CD14-positive monocyte (primary cell): ENCODE measurements around the gene ITPR1. TPM values are rescaled to one million over a fixed set of nuclear protein-coding genes. Genes with fewer than 3 reads are reported as not detected.

ENCODE experiments used
- DNase-seq, 3 donors: peaks; one replicate each; pipeline ENCODE4 v3.0.0-alpha.2; 2011 to 2022
- H2AFZ ChIP-seq: 2 replicates; pipeline ENCODE4 v1.6.0; 2012; ENCODE audit warnings: mild to moderate bottlenecking, low read depth, low read length, inconsistent platforms; ENCODE audit not compliant: insufficient read depth, poor library complexity, severe bottlenecking
- H3K27ac ChIP-seq, 2 donors: 1 replicate in 1 of 2; 2 replicates in 1 of 2; pipeline ENCODE4 v1.5.1; 2012 to 2013; ENCODE audit warnings: low read length in 2 of 2, control low read depth in 1 of 2, inconsistent platforms in 1 of 2, low read depth in 1 of 2, mild to moderate bottlenecking in 1 of 2
- H3K27me3 ChIP-seq, 2 donors: one replicate each; pipeline versions ENCODE4 v1.6.0 to v1.6.1; 2011 to 2013; ENCODE audit warnings: low read length in 2 of 2; ENCODE audit not compliant: control insufficient read depth in 2 of 2, insufficient read depth in 2 of 2
- H3K36me3 ChIP-seq, 2 donors: replicated peaks in 1 of 2; 1 replicate in 1 of 2; 2 replicates in 1 of 2; pipeline versions ENCODE4 v1.5.1 to v1.6.1; 2012 to 2013; ENCODE audit warnings: low read length in 2 of 2, control low read depth in 1 of 2, inconsistent platforms in 1 of 2, mild to moderate bottlenecking in 1 of 2; ENCODE audit not compliant: insufficient read depth in 2 of 2, control insufficient read depth in 1 of 2
- H3K4me1 ChIP-seq, 2 donors: 1 replicate in 1 of 2; 2 replicates in 1 of 2; pipeline versions ENCODE4 v1.5.1 to v1.6.1; 2012 to 2013; ENCODE audit warnings: low read length in 2 of 2, control low read depth in 1 of 2, inconsistent platforms in 1 of 2, mild to moderate bottlenecking in 1 of 2, moderate library complexity in 1 of 2; ENCODE audit not compliant: insufficient read depth in 2 of 2, control insufficient read depth in 1 of 2
- H3K4me2 ChIP-seq: replicated peaks from 2 replicates; pipeline ENCODE3; 2012; ENCODE audit warnings: low read length, moderate library complexity, mild to moderate bottlenecking; ENCODE audit not compliant: poor library complexity, severe bottlenecking; ENCODE audit errors: extremely low read depth
- H3K4me3 ChIP-seq, 3 experiments: fragments of 200-600 bp in 1 of 3; sonication (generic) in 1 of 3; replicated peaks in 1 of 3; 1 replicate in 2 of 3; 2 replicates in 1 of 3; pipeline ENCODE4 v1.5.1; 2011 to 2013; ENCODE audit warnings: low read length in 3 of 3, mild to moderate bottlenecking in 3 of 3, control low read depth in 2 of 3, low read depth in 2 of 3, inconsistent platforms in 1 of 3, moderate library complexity in 1 of 3
- H3K79me2 ChIP-seq: 2 replicates; pipeline ENCODE4 v1.6.0; 2012; ENCODE audit warnings: mild to moderate bottlenecking, control low read depth, inconsistent platforms, low read length, moderate library complexity; ENCODE audit not compliant: insufficient read depth
- H3K9ac ChIP-seq: 2 replicates; pipeline ENCODE4 v1.6.0; 2017; ENCODE audit warnings: low read length, mild to moderate bottlenecking; ENCODE audit not compliant: insufficient read depth, poor library complexity, severe bottlenecking
- H3K9me3 ChIP-seq, 2 donors: replicated peaks in 1 of 2; 1 replicate in 1 of 2; 2 replicates in 1 of 2; pipeline versions ENCODE4 v1.5.1 to v1.6.1; 2012 to 2013; ENCODE audit warnings: low read length in 2 of 2, control low read depth in 1 of 2; ENCODE audit not compliant: control insufficient read depth in 1 of 2, insufficient read depth in 1 of 2
- H4K20me1 ChIP-seq: 2 replicates; pipeline ENCODE4 v1.6.0; 2012; ENCODE audit warnings: mild to moderate bottlenecking, low read length, control low read depth, moderate library complexity; ENCODE audit not compliant: insufficient read depth
- H3K27ac Mint-ChIP-seq, 7 donors: one replicate each; pipeline ENCODE4 v1.8.0; 2020; ENCODE audit warnings: mild to moderate bottlenecking in 7 of 7, mixed read lengths in 7 of 7, moderate library complexity in 6 of 7, inconsistent platforms in 2 of 7
- H3K27me3 Mint-ChIP-seq, 3 donors: one replicate each; pipeline ENCODE4 v1.8.0; 2021 to 2022; ENCODE audit warnings: low read depth in 3 of 3, mild to moderate bottlenecking in 3 of 3, mixed read lengths in 3 of 3, moderate library complexity in 3 of 3, inconsistent platforms in 1 of 3
- H3K36me3 Mint-ChIP-seq, 2 donors: one replicate each; pipeline ENCODE4 v1.8.0; 2020; ENCODE audit warnings: mixed read lengths in 2 of 2, inconsistent platforms in 1 of 2, mild to moderate bottlenecking in 1 of 2
- H3K4me1 Mint-ChIP-seq: one replicate; pipeline ENCODE4 v1.8.0; 2020; ENCODE audit warnings: mild to moderate bottlenecking, mixed read lengths
- H3K4me3 Mint-ChIP-seq, 2 donors: one replicate each; pipeline ENCODE4 v1.8.0; 2020; ENCODE audit warnings: mild to moderate bottlenecking in 2 of 2, mixed read lengths in 2 of 2, moderate library complexity in 1 of 2
- H3K9me3 Mint-ChIP-seq, 7 donors: one replicate each; pipeline ENCODE4 v1.8.0; 2020 to 2022; ENCODE audit warnings: mixed read lengths in 7 of 7, mild to moderate bottlenecking in 6 of 7, moderate library complexity in 6 of 7, inconsistent platforms in 2 of 7
- CTCF ChIP-seq: fragments of 200-600 bp; IDR thresholded peaks from one replicate; pipeline ENCODE4 v1.8.0; 2022; ENCODE audit warnings: antibody characterized with exemption, mild to moderate bottlenecking
- WGBS: methylation state at CpG from one replicate; pipeline ENCODE4 v1.1.5; 2013; ENCODE audit warnings: missing lambda C conversion rate; ENCODE audit not compliant: insufficient coverage; 5-methylcytosine and 5-hydroxymethylcytosine counted together
- intact Hi-C, 2 donors: fragments of 100-400 bp; cut with micrococcal nuclease; formaldehyde crosslinking; loops; one replicate each; pipeline versions ENCODE4 v1.15.0 to v1.15.1; 2023
- polyA plus RNA-seq, 3 donors: library from polyadenylated mRNA; depleted of rRNA in 1 of 3; unstranded in 2 of 3; stranded (reverse) in 1 of 3; fragments of 300-500 nt in 2 of 3; fragments of >200 nt in 1 of 3; fragmentation: Illumina TruSeq in 2 of 3; gene quantifications; 1 replicate in 2 of 3; 2 replicates in 1 of 3; pipeline ENCODE4 v1.2.3, GENCODE V29; 2012 to 2021

Gene ITPR1
- polyA plus RNA-seq, 3 donors, result 3.2 to 21.1 (median 7.1) TPM

GRCh38 chr3:4814305-4814903 lies 321.3 kb downstream of the ITPR1 start:
- peaks cover 38 to 81% of the 10 kb centered on the region in 2 donors for H3K36me3 ChIP-seq
- 27% methylated on average over 14 of the region's 20 CpGs for WGBS
- H3K27ac ChIP-seq, result peak overlapping the region in 1 of 2 donors; percentile 49
- peaks cover 11 to 13% of the 10 kb centered on the region in 2 donors for H3K4me1 ChIP-seq
- H3K9me3 Mint-ChIP-seq, result peaks cover 0 to 4% (median 0%) of the 10 kb centered on the region in 7 donors
- H3K4me2 ChIP-seq, result peak overlapping the region; percentile 58
- intact Hi-C loops, result loop anchor here in 1 of 2 donors (5.0 kb wide), 1 partner anchor 57 kb away; no protein-coding TSS in a partner anchor
- H3K4me3 ChIP-seq, result peak overlapping the region in 1 of 3 experiments; percentile 58
- TF ChIP-seq CTCF, result no peak
- H3K9ac ChIP-seq, result no peak overlapping the region
- peak; percentile 53 to 63 (median 62) for DNase-seq
- no peaks in the 10 kb centered on the region for H3K9me3 ChIP-seq
- peaks cover 69 to 81% of the 10 kb centered on the region in 2 donors for H3K36me3 Mint-ChIP-seq
- H3K27ac Mint-ChIP-seq, result peak overlapping the region; percentile 69 to 91 (median 82)
- H3K4me3 Mint-ChIP-seq, result peak overlapping the region; percentile 74 to 92
- no peaks in the 10 kb centered on the region for H4K20me1 ChIP-seq
- H2AFZ ChIP-seq, result peak overlapping the region; percentile 43
- H3K27me3 ChIP-seq, result no peaks in the 10 kb centered on the region
- H3K27me3 Mint-ChIP-seq, result no peaks in the 10 kb centered on the region
- no peaks in the 10 kb centered on the region for H3K79me2 ChIP-seq
- peaks cover 22% of the 10 kb centered on the region for H3K4me1 Mint-ChIP-seq

GRCh38 chr3:4814904-4815574 lies 321.9 kb downstream of the ITPR1 start:
- Histone ChIP-seq H3K4me1 (peaks cover 11 to 13% of the 10 kb centered on the region in 2 donors), H3K9ac (no peak overlapping the region), H4K20me1 (no peaks in the 10 kb centered on the region), H2AFZ (peak overlapping the region; percentile 43), H3K4me3 (peak overlapping the region in 1 of 3 experiments; percentile 58), H3K36me3 (peaks cover 44 to 84% of the 10 kb centered on the region in 2 donors), H3K79me2 (no peaks in the 10 kb centered on the region), H3K27ac (peak overlapping the region in 1 of 2 donors; percentile 49), H3K27me3 (no peaks in the 10 kb centered on the region), H3K4me2 (peak overlapping the region; percentile 58), H3K9me3 (no peaks in the 10 kb centered on the region)
- Mint-ChIP-seq H3K36me3 (peaks cover 71 to 83% of the 10 kb centered on the region in 2 donors), H3K4me3 (no peak overlapping the region), H3K4me1 (peaks cover 22% of the 10 kb centered on the region), H3K27ac (peak overlapping the region in 4 of 7 donors; percentile 77 to 91 (median 86)), H3K27me3 (no peaks in the 10 kb centered on the region), H3K9me3 (peaks cover 0 to 4% (median 0%) of the 10 kb centered on the region in 7 donors)
- intact Hi-C loops, result loop anchor here in 1 of 2 donors (5.0 kb wide), 1 partner anchor 58 kb away; no protein-coding TSS in a partner anchor
- WGBS, result 99% methylated on average over 10 of the region's 13 CpGs
- no peak for TF ChIP-seq CTCF
- DNase-seq, result no peak
